GM19452 (cell line): ENCODE measurements around the gene HPCAL1.
"Not testable (repeated sequence)": the region's sequence is repeated elsewhere in the genome, so short reads cannot be mapped to it uniquely, and the experiment has no call there.

Experiments used
- ATAC-seq: cut with Tn5 transposase; IDR thresholded peaks from one replicate; pipeline ENCODE4 v1.9.1; 2021; ENCODE audit not compliant: unreplicated experiment

HPCAL1 gene

GRCh38 chr2:10453905-10454298 is 151.2 kb downstream of the HPCAL1 start:
- ATAC-seq = no peak

GRCh38 chr2:10454505-10454904 is 151.8 kb downstream of the HPCAL1 start:
- no peak for ATAC-seq

GRCh38 chr2:10457195-10457594 is 154.5 kb downstream of the HPCAL1 start:
- not testable (repeated sequence) for ATAC-seq

- ATAC-seq = no peak
These were observed 155.3 kb downstream of the HPCAL1 start for GRCh38 chr2:10457846-10458598.

GRCh38 chr2:10460366-10460796 is 157.7 kb downstream of the HPCAL1 start:
- no peak for ATAC-seq

- ATAC-seq = no peak
These were observed 159.7 kb downstream of the HPCAL1 start for GRCh38 chr2:10462178-10463083.

GRCh38 chr2:10465910-10466309 is 163.2 kb downstream of the HPCAL1 start:
- no peak for ATAC-seq

GRCh38 chr2:10466801-10467200 is 164.1 kb downstream of the HPCAL1 start:
- ATAC-seq = no peak

GRCh38 chr2:10467401-10467800 is 164.7 kb downstream of the HPCAL1 start:
- ATAC-seq = no peak

GRCh38 chr2:10469301-10469700 is 166.6 kb downstream of the HPCAL1 start:
- no peak for ATAC-seq

GRCh38 chr2:10469955-10470608 is 167.4 kb downstream of the HPCAL1 start:
- ATAC-seq = no peak

GRCh38 chr2:10471046-10471571 is 168.4 kb downstream of the HPCAL1 start:
- ATAC-seq = no peak

GRCh38 chr2:10471955-10472354 is 169.3 kb downstream of the HPCAL1 start:
- ATAC-seq = no peak

GRCh38 chr2:10473121-10473756 is 170.5 kb downstream of the HPCAL1 start:
- ATAC-seq = no peak

- no peak for ATAC-seq
These were observed 172.6 kb downstream of the HPCAL1 start for GRCh38 chr2:10475221-10475722.

GRCh38 chr2:10475811-10476660 is 173.3 kb downstream of the HPCAL1 start:
- ATAC-seq = no peak

- no peak for ATAC-seq
These were observed 174.2 kb downstream of the HPCAL1 start for GRCh38 chr2:10476723-10477442.
